DND-41 (cell line): ENCODE results near the gene GRAMD2B.

Experiments used
- CTCF ChIP-seq: IDR thresholded peaks from 2 replicates; pipeline ENCODE4 v1.5.1; 2012; ENCODE audit warnings: borderline replicate concordance, low read length, moderate library complexity, mild to moderate bottlenecking; ENCODE audit not compliant: poor library complexity, severe bottlenecking; ENCODE audit errors: extremely low read depth
- EZH2 ChIP-seq: IDR thresholded peaks from 3 replicates; pipeline ENCODE4 v1.6.1; 2012; ENCODE audit warnings: borderline replicate concordance, low read depth, mild to moderate bottlenecking, moderate library complexity, low read length, inconsistent platforms; ENCODE audit not compliant: severe bottlenecking

DNA sequence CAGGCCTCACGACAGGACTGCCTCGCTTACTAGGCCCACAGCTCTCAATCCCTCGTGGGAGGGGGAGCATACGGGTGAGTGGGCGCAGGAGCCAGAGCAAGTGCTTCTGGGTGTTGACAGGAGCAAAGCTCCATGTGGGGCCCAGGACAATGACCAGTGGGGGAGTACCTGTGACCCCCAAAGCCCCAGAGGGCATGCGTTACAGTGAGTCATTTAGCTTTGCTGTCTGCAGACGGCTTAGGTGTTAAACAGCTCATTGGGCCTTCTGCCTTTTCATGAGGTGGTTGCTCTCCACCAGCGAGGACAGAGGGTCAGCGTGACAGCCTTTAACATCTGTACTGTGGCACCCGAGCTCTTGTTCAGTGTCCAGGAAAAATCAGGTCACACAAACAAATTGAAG, 78.2 kb downstream of the GRAMD2B start:
- TF ChIP-seq CTCF (no peak), EZH2 (no peak)
